Lower leg skin (tissue), 4 donors: Measurements from ENCODE around the gene CPA5. TPM values are rescaled to one million over a fixed set of nuclear protein-coding genes. Genes with fewer than 3 reads are reported as not detected.

ENCODE experiments used
- DNase-seq, 2 donors: peaks; one replicate each; pipeline ENCODE4 v3.0.0-alpha.2; 2019; ENCODE audit warnings: low spot score in 2 of 2
- H3K4me3 ChIP-seq: fragments of 200-600 bp; sonication (generic); 2 replicates; pipeline ENCODE4 v1.5.1; 2017; ENCODE audit warnings: mild to moderate bottlenecking, low read depth; ENCODE audit not compliant: poor library complexity, severe bottlenecking
- POLR2A ChIP-seq, 2 donors: fragments of 450-650 bp; IDR thresholded peaks; one replicate each; pipeline ENCODE4 v1.6.1; 2016 to 2017; ENCODE audit warnings: antibody characterized with exemption in 2 of 2, mild to moderate bottlenecking in 1 of 2, moderate library complexity in 1 of 2
- WGBS, 2 donors: methylation state at CpG; one replicate each; pipeline ENCODE4 v1.1.5; 2018; 5-methylcytosine and 5-hydroxymethylcytosine counted together
- intact Hi-C: fragments of 100-400 bp; cut with DNase I; formaldehyde crosslinking; loops from one replicate; pipeline ENCODE4 v1.15.0; 2023; ENCODE audit warnings: low total_unique reads
- total RNA-seq, 4 donors: library from RNA; depleted of rRNA; stranded (reverse); fragments of >200 nt; gene quantifications; one replicate each; pipeline ENCODE4 v1.1.0, GENCODE V29; 2016
- TF ChIP-seq, protein P1 (sequence below), 3 donors: fragments of 450-650 bp; IDR thresholded peaks; one replicate each; pipeline ENCODE4 v1.5.1; 2016; ENCODE audit warnings: antibody characterized with exemption in 3 of 3, mild to moderate bottlenecking in 3 of 3, moderate library complexity in 2 of 3

The CPA5 gene
- total RNA-seq, 4 donors from 2014 or later: not detected

DNA sequence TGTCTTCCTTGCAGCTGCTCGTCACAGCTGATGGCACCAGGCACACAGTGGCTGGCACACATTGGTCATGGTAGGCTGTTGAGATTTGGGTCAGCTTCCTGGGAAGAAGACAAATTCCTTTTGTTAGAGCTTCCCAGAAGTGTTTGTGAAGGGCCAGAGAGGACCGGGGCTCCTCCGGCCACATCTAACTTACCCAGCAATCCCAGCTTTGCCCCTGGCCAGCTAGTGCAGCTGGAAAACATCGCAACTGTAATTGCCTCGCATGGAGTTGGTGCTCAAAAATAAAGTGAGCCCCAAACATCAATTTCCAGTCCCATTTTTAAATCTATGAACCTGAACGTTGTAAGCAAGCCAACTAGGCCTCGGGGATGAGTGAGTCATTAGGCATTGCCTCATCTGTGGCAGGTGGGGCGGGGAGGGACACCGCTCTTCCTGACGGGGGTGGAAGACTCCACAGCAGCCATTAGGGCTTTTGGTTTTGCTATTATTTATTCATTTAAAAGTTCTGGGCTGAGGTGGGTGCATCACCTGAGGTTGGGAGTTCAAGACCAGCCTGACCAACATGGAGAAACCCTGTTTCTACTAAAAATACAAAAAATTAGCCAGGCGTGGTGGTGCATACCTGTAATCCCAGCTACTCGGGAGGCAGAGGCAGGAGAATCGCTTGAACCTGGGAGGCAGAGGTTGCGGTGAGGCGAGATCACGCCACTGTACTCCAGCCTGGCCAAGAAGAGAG is 12.4 kb downstream of the CPA5 start:
- intact Hi-C loops: no loop called here
- WGBS, 2 donors: 39 to 43% methylated on average over 16 of the region's 16 CpGs
- H3K4me3 ChIP-seq: no peak overlapping the region
- TF ChIP-seq, protein P1, sequence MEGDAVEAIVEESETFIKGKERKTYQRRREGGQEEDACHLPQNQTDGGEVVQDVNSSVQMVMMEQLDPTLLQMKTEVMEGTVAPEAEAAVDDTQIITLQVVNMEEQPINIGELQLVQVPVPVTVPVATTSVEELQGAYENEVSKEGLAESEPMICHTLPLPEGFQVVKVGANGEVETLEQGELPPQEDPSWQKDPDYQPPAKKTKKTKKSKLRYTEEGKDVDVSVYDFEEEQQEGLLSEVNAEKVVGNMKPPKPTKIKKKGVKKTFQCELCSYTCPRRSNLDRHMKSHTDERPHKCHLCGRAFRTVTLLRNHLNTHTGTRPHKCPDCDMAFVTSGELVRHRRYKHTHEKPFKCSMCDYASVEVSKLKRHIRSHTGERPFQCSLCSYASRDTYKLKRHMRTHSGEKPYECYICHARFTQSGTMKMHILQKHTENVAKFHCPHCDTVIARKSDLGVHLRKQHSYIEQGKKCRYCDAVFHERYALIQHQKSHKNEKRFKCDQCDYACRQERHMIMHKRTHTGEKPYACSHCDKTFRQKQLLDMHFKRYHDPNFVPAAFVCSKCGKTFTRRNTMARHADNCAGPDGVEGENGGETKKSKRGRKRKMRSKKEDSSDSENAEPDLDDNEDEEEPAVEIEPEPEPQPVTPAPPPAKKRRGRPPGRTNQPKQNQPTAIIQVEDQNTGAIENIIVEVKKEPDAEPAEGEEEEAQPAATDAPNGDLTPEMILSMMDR (IDR thresholded peaks at IDR 0.05): no peak
- TF ChIP-seq POLR2A (IDR thresholded peaks at IDR 0.05): no peak
- peak; percentile 78 to 93 for DNase-seq

DNA sequence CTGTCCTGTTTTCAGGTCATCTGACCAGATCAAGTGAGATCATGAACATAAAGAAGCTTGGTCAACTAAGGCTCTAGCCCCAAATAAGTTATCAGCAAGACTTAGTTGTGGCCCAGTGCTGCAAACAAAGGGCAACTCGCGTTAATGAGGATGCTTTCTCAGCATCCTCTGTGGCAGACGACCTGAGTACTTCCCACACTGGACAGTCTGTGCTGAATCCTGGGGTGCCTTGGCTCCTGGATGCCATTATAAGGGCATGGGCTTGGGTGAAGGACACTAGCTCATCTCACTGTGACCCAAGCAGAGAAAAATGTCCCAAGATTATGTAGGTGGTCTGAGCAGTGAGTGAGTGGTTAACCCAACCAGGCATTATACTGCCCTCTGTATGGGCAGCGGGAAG is 13.9 kb downstream of the CPA5 start:
- intact Hi-C loops: no loop called here
- 91 to 97% methylated on average over 4 of the region's 4 CpGs for WGBS, 2 donors
- DNase-seq: peak in 1 of 2 donors; percentile 64
- TF ChIP-seq, protein P1 (IDR thresholded peaks at IDR 0.05): no peak
- TF ChIP-seq POLR2A (IDR thresholded peaks at IDR 0.05): no peak
- H3K4me3 ChIP-seq: no peak overlapping the region

DNA sequence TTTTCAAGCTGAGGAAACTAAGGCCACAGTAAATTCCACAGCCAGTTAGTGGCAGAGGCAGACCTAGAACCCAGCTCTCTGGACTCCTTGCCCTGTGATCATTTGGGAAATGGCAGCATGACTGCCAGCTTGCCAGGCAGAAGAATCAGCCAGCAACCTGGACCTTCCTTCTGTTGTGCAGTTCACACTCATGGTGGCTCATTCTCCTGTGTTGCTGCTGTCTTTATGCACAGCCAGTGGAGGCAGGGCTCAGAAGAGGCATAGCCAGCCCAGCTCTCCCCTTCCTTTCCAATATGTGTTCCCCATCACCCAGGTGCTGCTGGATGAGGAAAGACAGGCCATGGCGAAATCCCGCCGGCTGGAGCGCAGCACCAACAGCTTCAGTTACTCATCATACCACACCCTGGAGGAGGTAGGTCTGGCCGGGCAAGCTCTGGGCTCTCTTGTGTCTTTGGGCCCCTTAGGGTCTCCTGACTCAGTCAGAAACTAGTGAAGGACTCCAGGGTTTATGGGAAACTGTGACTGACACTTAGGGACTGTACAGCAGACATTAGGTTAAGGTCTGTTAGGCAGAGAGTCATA is 14.8 kb downstream of the CPA5 start:
- TF ChIP-seq POLR2A (IDR thresholded peaks at IDR 0.05): no peak
- TF ChIP-seq, protein P1 (IDR thresholded peaks at IDR 0.05): no peak
- peak in 1 of 2 donors; percentile 82 for DNase-seq
- H3K4me3 ChIP-seq: no peak overlapping the region
- intact Hi-C loops: no loop called here
- WGBS, 2 donors: 72 to 95% methylated on average over 2 to 5 of the region's 5 CpGs

DNA sequence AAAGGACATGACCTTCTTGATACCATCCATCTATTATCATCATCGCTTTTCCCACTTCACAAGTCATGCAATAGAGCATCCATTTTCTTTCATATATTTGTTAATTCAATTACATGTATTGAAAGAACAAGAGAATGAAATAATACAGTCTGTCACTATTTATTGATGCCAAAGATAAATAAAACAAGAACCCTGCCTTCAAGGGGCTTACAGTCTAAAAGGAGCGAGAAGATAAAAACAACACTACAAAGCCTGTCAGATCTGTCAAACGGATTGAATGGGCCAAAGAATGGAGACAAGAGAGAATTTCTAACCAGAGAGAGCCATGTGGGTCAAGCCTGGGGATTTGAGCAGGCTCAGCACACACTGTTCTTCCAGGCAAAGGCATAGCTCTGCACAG is 15.9 kb downstream of the CPA5 start:
- 94 to 98% methylated on average over 3 of the region's 3 CpGs for WGBS, 2 donors
- intact Hi-C loops: no loop called here
- TF ChIP-seq POLR2A (IDR thresholded peaks at IDR 0.05): no peak
- TF ChIP-seq, protein P1 (IDR thresholded peaks at IDR 0.05): no peak
- DNase-seq: no peak
- no peak overlapping the region for H3K4me3 ChIP-seq

DNA sequence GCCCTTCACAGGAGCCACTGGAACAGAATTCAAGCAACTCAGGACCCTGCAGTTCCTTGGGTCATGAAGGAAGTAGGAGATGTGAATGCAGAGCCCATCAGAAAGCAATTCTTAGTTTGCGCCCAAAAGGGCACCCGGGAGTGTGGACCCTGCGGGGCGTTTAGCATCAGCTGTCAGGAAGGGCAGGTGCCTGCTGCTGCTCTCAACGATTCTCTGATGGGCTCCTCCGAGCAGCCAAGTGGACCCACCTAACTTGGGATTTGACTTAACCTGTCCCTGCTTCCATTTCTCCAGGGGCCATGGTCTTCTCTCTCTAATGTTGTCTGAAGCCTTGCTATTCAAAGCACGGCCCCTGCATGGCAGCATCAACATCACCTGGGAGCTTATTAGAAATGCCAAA is 17.1 kb downstream of the CPA5 start:
- DNase-seq: no peak
- no peak overlapping the region for H3K4me3 ChIP-seq
- WGBS, 2 donors: 88 to 93% methylated on average over 7 of the region's 7 CpGs
- no peak for TF ChIP-seq POLR2A (IDR thresholded peaks at IDR 0.05)
- TF ChIP-seq, protein P1 (IDR thresholded peaks at IDR 0.05): no peak
- intact Hi-C loops: no loop called here
